ENCODE data around the gene ACOXL.

DNA sequence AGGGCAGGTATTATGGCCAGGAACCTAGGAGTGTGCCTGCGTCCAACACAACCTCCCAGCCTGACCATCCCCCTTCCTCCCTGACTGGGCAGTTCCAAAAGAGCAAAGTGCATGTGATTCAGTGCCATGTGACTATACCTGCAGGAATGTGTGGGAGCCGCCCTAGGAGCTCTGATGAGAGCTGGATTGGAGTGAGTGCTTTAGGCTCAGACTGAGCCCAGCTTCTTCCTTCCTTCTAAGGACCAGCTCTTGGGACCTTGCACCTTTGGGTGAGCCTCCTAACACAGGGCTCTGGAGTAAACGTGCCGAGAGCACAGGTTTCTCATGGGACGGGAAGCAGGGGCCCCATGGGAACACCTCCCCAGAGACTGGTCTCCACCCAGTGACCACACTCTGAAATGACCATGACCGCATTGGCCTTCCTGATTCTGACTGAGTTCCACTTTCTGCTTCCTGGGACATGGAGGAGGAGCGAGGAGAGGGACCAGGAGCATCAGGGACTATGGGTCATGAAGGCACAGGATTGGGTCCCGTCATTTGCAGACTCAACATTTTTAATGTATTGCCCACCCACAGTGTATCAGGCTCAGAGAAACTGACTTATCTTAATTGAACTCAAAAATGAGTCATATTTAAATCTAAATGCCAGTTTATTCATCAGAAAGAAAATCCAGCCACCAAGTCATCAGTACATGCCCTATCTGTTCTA lies 300.5 kb downstream of the ACOXL start:
- no peak for TF ChIP-seq POLR2A (IDR thresholded peaks at IDR 0.05; ENCODE audit: low read depth, low read length)
- TF ChIP-seq POLR2AphosphoS5 (IDR thresholded peaks at IDR 0.05; ENCODE audit: low read depth, low read length): no peak
- no peak for TF ChIP-seq TAF1 (IDR thresholded peaks at IDR 0.05; ENCODE audit: low read depth, low read length)
- TF ChIP-seq PAX5 (IDR thresholded peaks at IDR 0.05; ENCODE audit: insufficient read depth, low read length, severe bottlenecking): no peak
- no peak for TF ChIP-seq POU2F2 (IDR thresholded peaks at IDR 0.05; ENCODE audit: low read depth, low read length)
- no peak for TF ChIP-seq SPI1 (IDR thresholded peaks at IDR 0.05; ENCODE audit: low read depth, low read length)
